ENCODE results near the gene SLC44A3.
"Not testable (repeated sequence)": the region's sequence is repeated elsewhere in the genome, so short reads cannot be mapped to it uniquely, and the experiment has no call there.

The SLC44A3 gene

DNA sequence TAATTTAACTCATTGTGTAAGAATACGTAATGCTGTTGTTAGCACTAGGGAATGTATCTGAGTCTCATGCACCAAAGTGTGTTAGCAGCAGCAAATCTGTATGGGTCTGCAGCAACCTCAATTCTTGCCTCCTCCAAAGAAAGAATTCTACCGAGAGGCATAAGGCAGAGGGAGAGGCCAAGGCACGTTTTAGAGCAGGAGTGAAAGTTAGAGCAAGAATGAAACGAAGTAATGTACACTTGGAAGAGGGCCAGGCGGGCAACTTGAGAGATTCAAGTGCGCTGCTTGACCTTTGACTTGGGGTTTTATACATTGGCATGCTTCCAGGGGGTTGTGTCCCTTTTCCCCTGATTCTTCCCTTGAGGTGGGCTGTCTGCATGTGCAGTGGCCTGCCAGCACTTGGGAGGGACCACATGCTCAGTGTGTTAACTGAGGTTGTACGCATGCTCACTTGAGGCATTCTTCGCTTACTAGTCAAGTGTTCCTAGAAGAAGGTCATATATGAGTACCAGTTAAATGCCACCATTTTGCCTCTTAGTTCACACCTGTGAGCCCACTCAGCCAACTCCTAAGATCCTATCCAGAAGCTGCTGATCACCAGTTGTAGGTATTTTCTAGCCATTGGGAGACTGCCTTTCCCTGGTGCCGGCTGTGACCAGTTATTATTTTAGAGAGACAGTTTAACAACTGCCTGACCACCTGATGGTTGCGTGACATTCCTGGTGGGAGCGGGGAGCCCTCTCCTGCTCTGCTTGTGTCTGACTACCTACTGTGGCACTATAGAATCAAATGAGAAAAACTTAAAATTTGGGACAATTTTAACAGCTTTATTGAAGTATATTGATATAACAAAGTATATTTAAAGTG lies 109.4 kb downstream of the SLC44A3 start:
- DNase-seq: peak in 2 of 56 donors; percentile 20 to 56

DNA sequence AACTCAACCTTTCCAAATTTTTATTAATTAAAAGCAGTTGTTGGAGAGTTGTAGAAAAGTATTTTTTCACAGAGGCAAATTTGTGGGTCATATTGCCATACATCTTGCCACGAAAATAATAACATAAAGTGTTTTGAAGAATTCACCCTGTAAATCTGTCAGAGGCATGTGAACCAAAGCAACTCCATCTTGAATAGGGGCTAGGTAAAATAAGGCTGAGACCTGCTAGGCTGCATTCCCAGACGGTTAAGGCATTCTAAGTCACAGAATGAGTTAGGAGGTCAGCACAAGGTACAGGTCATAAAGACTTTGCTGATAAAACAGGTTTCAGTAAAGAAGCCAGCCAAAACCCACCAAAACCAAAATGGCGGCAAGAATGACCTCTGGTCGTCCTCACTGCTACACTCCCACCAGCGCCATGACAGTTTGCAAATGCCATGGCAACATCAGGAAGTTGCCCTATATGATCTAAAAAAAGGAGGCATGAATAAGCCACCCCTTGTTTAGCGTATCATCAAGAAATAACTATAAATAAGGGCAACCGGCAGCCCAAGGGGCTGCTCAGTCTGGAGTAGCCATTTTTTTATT lies 111.2 kb downstream of the SLC44A3 start:
- DNase-seq: no peak

DNA sequence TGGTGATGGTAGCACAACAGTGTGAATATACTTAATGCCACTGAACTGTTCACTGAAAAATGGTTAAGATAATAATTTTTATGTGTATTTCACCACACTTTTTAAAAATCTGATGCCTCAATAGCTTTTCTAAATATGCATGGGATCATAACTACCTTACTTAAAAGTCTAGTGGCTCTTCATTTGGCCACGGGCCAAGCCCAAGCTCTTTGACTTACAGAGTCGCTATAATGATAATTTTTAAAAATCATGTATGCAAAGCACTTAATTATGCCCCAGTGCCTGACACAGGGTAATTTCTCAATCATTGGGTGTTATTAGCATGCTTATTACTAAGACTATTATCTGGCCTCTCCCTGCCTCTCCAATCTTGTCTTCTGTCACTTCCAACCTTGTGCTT lies 114.4 kb downstream of the SLC44A3 start:
- DNase-seq: no peak

- DNase-seq: no peak
Measured at GRCh38 chr1:94935034-94935433, 114.9 kb downstream of the SLC44A3 start.

DNA sequence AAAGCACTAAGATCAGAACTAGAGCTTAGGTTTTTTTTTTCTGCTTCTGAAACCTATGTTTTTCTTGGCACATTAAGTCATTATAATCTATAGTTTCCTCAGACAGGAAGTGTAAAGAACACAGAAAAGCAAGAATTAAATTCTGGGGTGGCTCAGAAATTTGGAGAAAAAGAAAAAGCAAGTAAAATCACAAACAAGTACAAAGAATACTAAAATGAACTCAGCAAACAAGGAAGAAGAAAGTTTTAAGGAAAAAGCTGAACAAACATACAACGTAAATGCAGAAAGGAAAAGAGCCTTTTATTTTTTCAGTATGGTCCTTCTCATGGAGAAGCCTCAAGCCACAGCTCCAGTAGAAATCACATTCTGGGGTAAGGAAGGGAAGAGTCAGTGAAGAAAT lies 115.3 kb downstream of the SLC44A3 start:
- DNase-seq: no peak

GRCh38 chr1:94936861-94937620 lies 116.9 kb downstream of the SLC44A3 start:
- no peak for DNase-seq

GRCh38 chr1:94937820-94938219 lies 117.7 kb downstream of the SLC44A3 start:
- no peak for DNase-seq

- no peak for DNase-seq
Measured at GRCh38 chr1:94940738-94941137, 120.6 kb downstream of the SLC44A3 start.

GRCh38 chr1:94941480-94941879 lies 121.3 kb downstream of the SLC44A3 start:
- not testable (repeated sequence) for DNase-seq

- no peak for DNase-seq
Measured at GRCh38 chr1:94942171-94943128, 122.3 kb downstream of the SLC44A3 start.
